ENCODE data around the gene TMEM134. TPM values are rescaled to one million over a fixed set of nuclear protein-coding genes. Genes with fewer than 3 reads are reported as not detected.

The TMEM134 gene
- total and polyA plus RNA-seq, 9 of the 15 experiments (the other 6 are each of a cell fraction or from before 2014, with no cell fraction given), result 0.63 to 48.4 (median 10.7) TPM

DNA sequence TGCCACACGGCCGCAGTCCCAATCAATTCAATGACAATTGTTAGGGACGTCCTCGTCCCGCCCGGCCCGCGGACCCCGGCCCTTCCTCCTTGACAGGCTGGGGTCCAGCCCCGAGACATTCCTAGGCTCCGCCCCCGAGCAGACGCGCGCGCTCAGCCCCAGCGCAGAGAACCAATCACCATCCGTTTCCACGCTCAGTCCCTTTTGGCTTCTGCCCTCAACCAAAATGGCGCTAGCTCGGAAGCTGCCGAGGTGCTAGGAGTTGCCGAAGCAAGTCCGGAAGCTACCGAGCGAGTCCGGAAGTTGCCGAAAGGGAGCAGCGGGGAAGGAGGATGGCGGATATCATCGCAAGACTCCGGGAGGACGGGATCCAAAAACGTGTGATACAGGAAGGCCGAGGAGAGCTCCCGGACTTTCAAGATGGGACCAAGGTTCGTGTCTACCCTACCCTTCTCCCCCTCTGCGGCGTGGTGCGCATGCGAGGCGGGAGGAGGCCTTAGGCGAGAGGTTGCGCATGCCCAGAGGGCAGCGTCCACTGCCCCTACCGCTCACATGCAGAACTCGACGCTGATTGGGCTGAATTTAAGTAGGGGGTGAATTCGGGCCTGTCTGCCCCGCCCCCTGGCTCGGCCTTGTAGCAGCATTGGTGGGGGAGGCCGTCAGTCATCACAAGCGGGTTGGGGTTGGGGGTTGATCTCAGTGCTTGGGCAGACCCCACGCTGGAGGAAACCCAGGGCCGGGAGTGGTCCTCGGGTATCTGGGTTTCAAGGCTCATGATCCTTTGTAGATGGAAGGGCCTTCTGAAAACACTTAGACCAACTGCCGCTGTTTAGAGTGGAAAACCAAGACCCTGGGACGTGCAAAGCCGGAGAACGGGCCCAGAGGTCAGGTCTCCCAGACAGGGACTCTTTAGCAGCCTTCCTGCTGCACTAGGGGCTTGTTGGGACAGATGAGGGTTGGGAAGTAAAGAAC lies 14.1 kb upstream of the TMEM134 start, which contains the start of gene AIP (continued):
- TF ChIP-seq LCOR (CRISPR knock-in tag; IDR thresholded peaks at IDR 0.05), result peak; percentile 100
- TF ChIP-seq ZNF717 (CRISPR knock-in tag; IDR thresholded peaks at IDR 0.05), result no peak
- no peak for TF ChIP-seq RNF219 (CRISPR knock-in tag; IDR thresholded peaks at IDR 0.05)
- no peak for TF ChIP-seq NCOA1 (IDR thresholded peaks at IDR 0.05; ENCODE audit: low read depth)
- TF ChIP-seq, protein P1, sequence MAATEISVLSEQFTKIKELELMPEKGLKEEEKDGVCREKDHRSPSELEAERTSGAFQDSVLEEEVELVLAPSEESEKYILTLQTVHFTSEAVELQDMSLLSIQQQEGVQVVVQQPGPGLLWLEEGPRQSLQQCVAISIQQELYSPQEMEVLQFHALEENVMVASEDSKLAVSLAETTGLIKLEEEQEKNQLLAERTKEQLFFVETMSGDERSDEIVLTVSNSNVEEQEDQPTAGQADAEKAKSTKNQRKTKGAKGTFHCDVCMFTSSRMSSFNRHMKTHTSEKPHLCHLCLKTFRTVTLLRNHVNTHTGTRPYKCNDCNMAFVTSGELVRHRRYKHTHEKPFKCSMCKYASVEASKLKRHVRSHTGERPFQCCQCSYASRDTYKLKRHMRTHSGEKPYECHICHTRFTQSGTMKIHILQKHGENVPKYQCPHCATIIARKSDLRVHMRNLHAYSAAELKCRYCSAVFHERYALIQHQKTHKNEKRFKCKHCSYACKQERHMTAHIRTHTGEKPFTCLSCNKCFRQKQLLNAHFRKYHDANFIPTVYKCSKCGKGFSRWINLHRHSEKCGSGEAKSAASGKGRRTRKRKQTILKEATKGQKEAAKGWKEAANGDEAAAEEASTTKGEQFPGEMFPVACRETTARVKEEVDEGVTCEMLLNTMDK (IDR thresholded peaks at IDR 0.05; ENCODE audit: borderline replicate concordance, insufficient read depth, low read depth, low read length, poor library complexity, severe bottlenecking), result no peak
- TF ChIP-seq LEF1 (IDR thresholded peaks at IDR 0.05), result no peak; the same call in 1 of the 2 replicates
- TF ChIP-seq, protein P2, sequence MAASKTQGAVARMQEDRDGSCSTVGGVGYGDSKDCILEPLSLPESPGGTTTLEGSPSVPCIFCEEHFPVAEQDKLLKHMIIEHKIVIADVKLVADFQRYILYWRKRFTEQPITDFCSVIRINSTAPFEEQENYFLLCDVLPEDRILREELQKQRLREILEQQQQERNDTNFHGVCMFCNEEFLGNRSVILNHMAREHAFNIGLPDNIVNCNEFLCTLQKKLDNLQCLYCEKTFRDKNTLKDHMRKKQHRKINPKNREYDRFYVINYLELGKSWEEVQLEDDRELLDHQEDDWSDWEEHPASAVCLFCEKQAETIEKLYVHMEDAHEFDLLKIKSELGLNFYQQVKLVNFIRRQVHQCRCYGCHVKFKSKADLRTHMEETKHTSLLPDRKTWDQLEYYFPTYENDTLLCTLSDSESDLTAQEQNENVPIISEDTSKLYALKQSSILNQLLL (CRISPR knock-in tag; IDR thresholded peaks at IDR 0.05; ENCODE audit: borderline replicate concordance), result no peak
- no peak for TF ChIP-seq CCNT2 (IDR thresholded peaks at IDR 0.05; ENCODE audit: borderline replicate concordance, extremely low read depth, insufficient read length, low read depth, low read length)
- TF ChIP-seq STAT5A (IDR thresholded peaks at IDR 0.05; ENCODE audit: borderline replicate concordance, low read length), result no peak
- TF ChIP-seq USF2 (CRISPR knock-in tag; IDR thresholded peaks at IDR 0.05), result no peak
- TF ChIP-seq STAT5B (CRISPR knock-in tag; IDR thresholded peaks at IDR 0.05), result no peak
- 0 out of 2 replicates have a peak, but pooled peaks have one; percentile 37 for TF ChIP-seq TCF7 (IDR thresholded peaks at IDR 0.05; ENCODE audit: borderline replicate concordance)
- no peak for TF ChIP-seq ZNF551 (CRISPR knock-in tag; IDR thresholded peaks at IDR 0.05)
- peak; percentile 24; the same call in 1 of the 2 replicates for TF ChIP-seq ELF4 (CRISPR knock-in tag; IDR thresholded peaks at IDR 0.05)
- no peak for TF ChIP-seq DACH1 (IDR thresholded peaks at IDR 0.05; ENCODE audit: partially characterized antibody)
- TF ChIP-seq ZC3H11A (IDR thresholded peaks at IDR 0.05; ENCODE audit: low read depth, low read length), result no peak

Measured in K562 (cell line).